PC-9 (cell line): ENCODE data around the gene CENPA.

ENCODE experiments used
- EZH2 ChIP-seq: fragments of 200-600 bp; sonication (generic); IDR thresholded peaks from 2 replicates; pipeline ENCODE4 v1.8.0; 2017; ENCODE audit warnings: antibody characterized with exemption, low read depth
- TF ChIP-seq, protein P1 (sequence below): fragments of 200-600 bp; sonication (generic); conservative IDR thresholded peaks from 2 replicates; pipeline ENCODE4 v1.6.1; 2017; ENCODE audit warnings: mixed run types, antibody characterized with exemption, mild to moderate bottlenecking, moderate library complexity

DNA sequence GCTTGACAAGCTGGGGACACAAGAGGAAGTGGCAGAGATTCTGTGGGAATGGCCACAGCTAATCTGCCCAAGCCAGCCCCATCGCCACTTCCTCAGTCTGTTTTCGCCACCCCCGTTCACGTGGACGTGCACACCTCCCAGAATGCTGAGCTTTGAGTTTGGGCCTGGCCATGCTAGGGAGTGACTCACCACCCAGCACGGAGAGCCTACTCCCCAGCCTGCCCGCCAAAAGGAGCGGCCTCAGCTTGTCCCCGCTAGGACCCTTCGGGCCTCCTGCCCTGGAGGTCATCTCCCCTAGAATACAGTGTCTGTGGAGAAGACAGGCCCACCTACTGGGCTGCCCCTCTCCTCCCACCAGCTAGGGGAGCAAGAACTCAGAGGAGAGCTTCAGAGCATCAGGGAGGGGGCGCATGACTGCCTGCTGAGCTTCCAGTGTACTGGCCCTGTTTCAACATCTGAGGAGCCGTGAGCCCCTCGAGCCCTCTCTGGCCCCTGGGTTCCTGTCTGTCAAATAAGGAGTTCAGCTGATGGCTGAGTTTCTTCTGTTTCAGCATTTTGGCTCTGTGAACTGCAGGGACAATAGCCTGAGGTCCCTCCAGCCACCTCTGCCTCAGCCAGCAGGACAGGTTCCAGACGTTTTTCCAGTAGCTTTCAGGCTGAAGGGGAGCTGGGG, 16.6 kb upstream of the CENPA start:
- TF ChIP-seq, protein P1, sequence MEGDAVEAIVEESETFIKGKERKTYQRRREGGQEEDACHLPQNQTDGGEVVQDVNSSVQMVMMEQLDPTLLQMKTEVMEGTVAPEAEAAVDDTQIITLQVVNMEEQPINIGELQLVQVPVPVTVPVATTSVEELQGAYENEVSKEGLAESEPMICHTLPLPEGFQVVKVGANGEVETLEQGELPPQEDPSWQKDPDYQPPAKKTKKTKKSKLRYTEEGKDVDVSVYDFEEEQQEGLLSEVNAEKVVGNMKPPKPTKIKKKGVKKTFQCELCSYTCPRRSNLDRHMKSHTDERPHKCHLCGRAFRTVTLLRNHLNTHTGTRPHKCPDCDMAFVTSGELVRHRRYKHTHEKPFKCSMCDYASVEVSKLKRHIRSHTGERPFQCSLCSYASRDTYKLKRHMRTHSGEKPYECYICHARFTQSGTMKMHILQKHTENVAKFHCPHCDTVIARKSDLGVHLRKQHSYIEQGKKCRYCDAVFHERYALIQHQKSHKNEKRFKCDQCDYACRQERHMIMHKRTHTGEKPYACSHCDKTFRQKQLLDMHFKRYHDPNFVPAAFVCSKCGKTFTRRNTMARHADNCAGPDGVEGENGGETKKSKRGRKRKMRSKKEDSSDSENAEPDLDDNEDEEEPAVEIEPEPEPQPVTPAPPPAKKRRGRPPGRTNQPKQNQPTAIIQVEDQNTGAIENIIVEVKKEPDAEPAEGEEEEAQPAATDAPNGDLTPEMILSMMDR: no peak
- no peak for TF ChIP-seq EZH2
